HCT116 (cell line): ENCODE results near the gene ESYT3. TPM values are rescaled to one million over a fixed set of nuclear protein-coding genes. Genes with fewer than 3 reads are reported as not detected.
A peak's percentile ranks its signal among the peaks of the same experiment; 100 is the strongest.
"Not testable (repeated sequence)": the region's sequence is repeated elsewhere in the genome, so short reads cannot be mapped to it uniquely, and the experiment has no call there.

Experiments
- ATAC-seq: fragments of 200-7000 bp; cut with Tn5 transposase; 2 replicates; pipeline ENCODE4 v1.9.1; 2020; ENCODE audit warnings: mild to moderate bottlenecking, moderate library complexity
- BruUV-seq: library from RNA; stranded (reverse); fragments of 400-500 nt; replicated peaks from 2 replicates; lab custom pipeline; 2021; lab: Mats Ljungman, UMichigan
- CTCF ChIA-PET: fragments of 300-600 bp; sonication (Branson Sonifier 250); formaldehyde crosslinking; loops from one replicate; lab custom pipeline; 2021; ENCODE audit warnings: antibody characterized with exemption; lab: Charles Lee
- POLR2A ChIA-PET: fragments of 300-600, 350-600 bp; sonication (Branson Sonifier 250); formaldehyde crosslinking; loops from one replicate; lab custom pipeline; 2021; ENCODE audit warnings: antibody characterized with exemption; lab: Charles Lee
- RAD21 ChIA-PET, 2 experiments: fragments of 300-600 bp; sonication (Branson Sonifier 250); formaldehyde crosslinking; loops; one replicate each; lab custom pipeline; 2023; ENCODE audit warnings: low total read pairs in 2 of 2; ENCODE audit not compliant: uncharacterized antibody in 2 of 2, unreplicated experiment in 2 of 2, low non-redundant PET in 1 of 2; lab: Charles Lee
- DNase-seq: peaks from one replicate; pipeline ENCODE4 v3.0.0-alpha.2; 2010; ENCODE audit warnings: low read depth, low spot score
- H2AFZ ChIP-seq: fragments of 200-600 bp; shearing (Covaris generic), sonication (generic); 2 replicates; pipeline ENCODE4 v1.6.1; 2017; ENCODE audit warnings: low read depth, mixed run types, mixed read lengths, antibody characterized with exemption, low read length; ENCODE audit not compliant: poor library complexity, severe bottlenecking
- H3K27ac ChIP-seq: 2 replicates; pipeline ENCODE4 v1.5.1; 2012; ENCODE audit warnings: low read depth, low read length
- H3K27me3 ChIP-seq: fragments of 200-600 bp; sonication (generic); 2 replicates; pipeline ENCODE4 v1.6.1; 2016; ENCODE audit warnings: mixed run types, low read length, mixed read lengths; ENCODE audit not compliant: insufficient read depth
- H3K36me3 ChIP-seq, 2 experiments: fragments of 200-500 bp in 1 of 2; fragments of 200-600 bp in 1 of 2; sonication (Bioruptor generic) in 1 of 2; sonication (generic) in 1 of 2; 2 replicates each; pipeline versions ENCODE4 v1.5.1 to v1.6.1; 2014 to 2016; ENCODE audit warnings: low read length in 2 of 2, inconsistent platforms in 1 of 2, mixed read lengths in 1 of 2, mixed run types in 1 of 2; ENCODE audit not compliant: insufficient read depth in 2 of 2, control insufficient read depth in 1 of 2
- H3K4me1 ChIP-seq, 2 experiments: fragments of 200-600 bp in 1 of 2; sonication (generic) in 1 of 2; 2 replicates each; pipeline versions ENCODE4 v1.5.1 to v1.6.1; 2012 to 2017; ENCODE audit warnings: low read length in 2 of 2, inconsistent platforms in 1 of 2, mild to moderate bottlenecking in 1 of 2, mixed read lengths in 1 of 2, mixed run types in 1 of 2, moderate library complexity in 1 of 2; ENCODE audit not compliant: insufficient read depth in 2 of 2, control insufficient read depth in 1 of 2
- H3K4me2 ChIP-seq: fragments of 200-600 bp; sonication (generic); 2 replicates; pipeline ENCODE4 v1.6.1; 2017; ENCODE audit warnings: mixed run types, low read length, mixed read lengths
- H3K4me3 ChIP-seq, 2 experiments: fragments of 200-600 bp in 1 of 2; sonication (generic) in 1 of 2; replicated peaks in 1 of 2; 2 replicates each; pipeline ENCODE4 v1.5.1; 2011 to 2016; ENCODE audit warnings: low read length in 2 of 2, control low read depth in 1 of 2, low read depth in 1 of 2, mild to moderate bottlenecking in 1 of 2, mixed read lengths in 1 of 2, mixed run types in 1 of 2
- H3K79me2 ChIP-seq: fragments of 200-600 bp; sonication (generic); 2 replicates; pipeline ENCODE4 v1.6.1; 2017; ENCODE audit warnings: mild to moderate bottlenecking, mixed run types, low read length, moderate library complexity, mixed read lengths; ENCODE audit not compliant: insufficient read depth
- H3K9ac ChIP-seq: fragments of 200-600 bp; sonication (generic); 2 replicates; pipeline ENCODE4 v1.6.1; 2016; ENCODE audit warnings: low read length, mixed read lengths
- H3K9me2 ChIP-seq: fragments of 200-600 bp; sonication (generic), shearing (Covaris generic); 2 replicates; pipeline ENCODE4 v1.6.1; 2017; ENCODE audit warnings: mixed run types, mild to moderate bottlenecking, moderate library complexity; ENCODE audit not compliant: insufficient read depth
- H3K9me3 ChIP-seq, 2 experiments: fragments of 200-500 bp in 1 of 2; fragments of 200-600 bp in 1 of 2; sonication (Bioruptor generic) in 1 of 2; sonication (generic) in 1 of 2; 2 replicates each; pipeline ENCODE4 v1.6.1; 2014 to 2017; ENCODE audit warnings: low read length in 2 of 2, mixed read lengths in 2 of 2, inconsistent platforms in 1 of 2, low read depth in 1 of 2, mild to moderate bottlenecking in 1 of 2, mixed run types in 1 of 2, moderate library complexity in 1 of 2; ENCODE audit not compliant: control insufficient read depth in 1 of 2, insufficient read depth in 1 of 2
- H4K20me1 ChIP-seq: fragments of 200-600 bp; sonication (generic), shearing (Covaris generic); 2 replicates; pipeline ENCODE4 v1.6.1; 2017; ENCODE audit warnings: mixed run types, mild to moderate bottlenecking, moderate library complexity; ENCODE audit not compliant: insufficient read depth
- CTCF ChIP-seq, 3 experiments: fragments of 200-600 bp in 1 of 3; sonication (generic) in 1 of 3; IDR thresholded peaks in 2 of 3; conservative IDR thresholded peaks in 1 of 3; 2 replicates each; pipeline ENCODE4 v1.5.1; 2012 to 2017; ENCODE audit warnings: low read depth in 2 of 3, low read length in 2 of 3, antibody characterized with exemption in 1 of 3, borderline replicate concordance in 1 of 3, control low read depth in 1 of 3, mild to moderate bottlenecking in 1 of 3, mixed read lengths in 1 of 3, mixed run types in 1 of 3, moderate library complexity in 1 of 3; ENCODE audit not compliant: insufficient read depth in 1 of 3
- EZH2phosphoT487 ChIP-seq: fragments of 200-600 bp; IDR thresholded peaks from 2 replicates; pipeline ENCODE4 v1.6.1; 2018; ENCODE audit warnings: antibody characterized with exemption, borderline replicate concordance
- RAD21 ChIP-seq: IDR thresholded peaks from 2 replicates; pipeline ENCODE4 v1.6.1; 2012; ENCODE audit warnings: low read depth, mild to moderate bottlenecking
- intact Hi-C: fragments of 100-400 bp; cut with micrococcal nuclease; formaldehyde crosslinking; loops from 2 replicates; pipeline ENCODE4 v1.10.0; 2022
- total RNA-seq: library from RNA; stranded (reverse); gene quantifications from one replicate; pipeline ENCODE4 v1.2.1, GENCODE V29; 2021; ENCODE audit not compliant: unreplicated experiment

ESYT3 gene
- total RNA-seq, 1 experiment from 2014 or later: 0.05 TPM

GRCh38 chr3:138479438-138479863, 45.0 kb downstream of the ESYT3 start:
- no peaks in the 10 kb centered on the region for H3K9me3 ChIP-seq
- H3K79me2 ChIP-seq: no peaks in the 10 kb centered on the region
- CTCF ChIA-PET: interaction anchor here (0.6 to 2.2 kb wide), 14 partner anchors 13 to 850 kb away, joined by 3 to 32 read pairs (median 4); partner anchors contain the start of gene CEP70
- no peak overlapping the region for H3K9ac ChIP-seq
- peak; percentile 87 for ATAC-seq
- H4K20me1 ChIP-seq: no peaks in the 10 kb centered on the region
- H3K4me3 ChIP-seq: no peak overlapping the region
- H3K9me2 ChIP-seq: no peaks in the 10 kb centered on the region
- peak; percentile 80 for TF ChIP-seq RAD21
- TF ChIP-seq CTCF (IDR thresholded peaks at IDR 0.05 in 2 of 3, conservative IDR thresholded peaks at IDR 0.05 in 1 of 3; ENCODE audit: borderline replicate concordance in 1 of 3, insufficient read depth in 1 of 3, low read depth in 2 of 3, low read length in 2 of 3): peak; percentile 65 to 97 (median 91); a peak in 5 of 6 replicates
- TF ChIP-seq EZH2phosphoT487: no peak
- POLR2A ChIA-PET: interaction anchor here (1.1 to 1.2 kb wide), 2 partner anchors 114 to 437 kb away, joined by 3 to 4 read pairs; partner anchors contain the start of gene CEP70
- RAD21 ChIA-PET: interaction anchor here (0.5 to 1.1 kb wide), 5 partner anchors 17 to 444 kb away, joined by 3 to 4 read pairs (median 3); partner anchors contain the start of gene CEP70 (in 1 of the 2)
- no peaks in the 10 kb centered on the region for H3K36me3 ChIP-seq
- no peaks in the 10 kb centered on the region for H3K27me3 ChIP-seq
- H2AFZ ChIP-seq: no peak overlapping the region
- no TSS peak for BruUV-seq
- no peak overlapping the region for H3K27ac ChIP-seq
- no peaks in the 10 kb centered on the region for H3K4me1 ChIP-seq
- DNase-seq: peak; percentile 35
- H3K4me2 ChIP-seq: no peak overlapping the region
- intact Hi-C loops: loop anchor here (2.0 to 10.0 kb wide), 3 partner anchors 215 to 845 kb away; no protein-coding TSS in a partner anchor

- H3K27ac ChIP-seq, POLR2A ChIA-PET, H3K9ac ChIP-seq, H4K20me1 ChIP-seq, H3K27me3 ChIP-seq, DNase-seq, H3K4me3 ChIP-seq, H3K36me3 ChIP-seq, BruUV-seq, ATAC-seq, H3K9me3 ChIP-seq, H3K9me2 ChIP-seq, H3K4me2 ChIP-seq, intact Hi-C loops, CTCF ChIA-PET, RAD21 ChIA-PET, H3K79me2 ChIP-seq, H2AFZ ChIP-seq, H3K4me1 ChIP-seq: not testable (repeated sequence)
These were observed 50.3 kb downstream of the ESYT3 start for GRCh38 chr3:138484672-138485071.

GRCh38 chr3:138486580-138486979, 52.2 kb downstream of the ESYT3 start:
- ATAC-seq, H3K36me3 ChIP-seq, H3K79me2 ChIP-seq, H3K4me1 ChIP-seq, CTCF ChIA-PET, H3K4me2 ChIP-seq, BruUV-seq, H2AFZ ChIP-seq, H3K4me3 ChIP-seq, H3K27me3 ChIP-seq, H3K9me3 ChIP-seq, intact Hi-C loops, H3K9ac ChIP-seq, H4K20me1 ChIP-seq, POLR2A ChIA-PET, RAD21 ChIA-PET, H3K9me2 ChIP-seq, H3K27ac ChIP-seq, DNase-seq: not testable (repeated sequence)
